HS-5 (cell line): ENCODE data around the gene HCN3.

Source experiments
- DNase-seq: peaks from one replicate; pipeline ENCODE4 v3.0.0-alpha.2; 2012; ENCODE audit warnings: low read depth

Gene HCN3

DNA sequence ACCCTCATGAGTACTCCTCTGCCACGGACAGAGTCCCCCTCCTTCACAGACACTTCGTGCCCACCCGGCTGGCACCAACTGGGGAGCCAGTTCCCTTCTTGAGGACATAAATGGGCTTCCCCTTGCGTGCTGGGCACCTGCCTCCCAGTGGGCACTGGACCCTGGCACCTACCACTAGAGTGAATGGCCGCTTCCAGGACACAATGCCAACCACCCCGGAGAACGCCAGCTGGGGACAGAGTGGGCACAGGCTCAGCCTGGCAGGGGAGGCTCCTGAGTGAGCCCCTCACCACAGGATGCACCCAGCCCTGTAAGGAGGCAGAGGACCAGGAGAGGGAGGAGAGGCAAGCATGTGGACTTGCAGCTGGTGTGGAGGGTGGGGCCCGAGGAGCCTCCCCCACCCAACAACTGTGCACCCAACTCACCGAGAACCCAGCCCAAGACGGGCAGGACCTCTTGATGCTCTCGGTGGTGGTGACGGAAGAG, 23.0 kb upstream of the HCN3 start:
- DNase-seq = no peak

DNA sequence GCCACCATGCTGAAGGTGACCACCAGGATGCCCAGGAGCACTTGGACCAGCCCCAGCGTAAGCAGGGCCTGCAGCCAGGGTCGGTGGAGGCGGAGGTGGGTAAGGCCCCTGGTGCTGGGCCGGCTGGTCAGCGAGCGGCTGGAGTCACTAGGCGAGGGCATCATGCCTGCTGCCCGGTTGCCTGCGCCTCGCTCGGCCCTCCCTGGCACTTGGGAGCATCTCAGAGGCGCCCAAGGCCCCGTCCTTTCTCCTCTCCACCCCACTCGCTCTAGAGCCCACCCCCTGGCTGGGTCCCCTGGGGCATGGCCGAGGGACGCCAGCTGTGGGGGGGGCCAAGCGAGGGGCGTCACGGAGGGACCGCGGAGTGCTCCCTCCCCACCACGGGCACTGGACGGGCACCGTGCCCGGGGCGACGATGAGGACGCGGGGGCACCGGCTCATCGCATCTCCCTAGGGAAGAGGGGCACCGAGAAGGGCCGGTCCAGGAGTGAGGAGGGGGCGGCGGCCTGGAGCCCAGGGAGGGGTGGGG, 22.5 kb upstream of the HCN3 start:
- DNase-seq = no peak

- no peak for DNase-seq
These were observed 21.8 kb upstream of the HCN3 start, which contains the start of gene ENTREP3 for GRCh38 chr1:155255243-155256007. ENTREP3 (minus strand) TSS chr1:155255483; CDS start chr1:155254877, 606 bp downstream.

DNA sequence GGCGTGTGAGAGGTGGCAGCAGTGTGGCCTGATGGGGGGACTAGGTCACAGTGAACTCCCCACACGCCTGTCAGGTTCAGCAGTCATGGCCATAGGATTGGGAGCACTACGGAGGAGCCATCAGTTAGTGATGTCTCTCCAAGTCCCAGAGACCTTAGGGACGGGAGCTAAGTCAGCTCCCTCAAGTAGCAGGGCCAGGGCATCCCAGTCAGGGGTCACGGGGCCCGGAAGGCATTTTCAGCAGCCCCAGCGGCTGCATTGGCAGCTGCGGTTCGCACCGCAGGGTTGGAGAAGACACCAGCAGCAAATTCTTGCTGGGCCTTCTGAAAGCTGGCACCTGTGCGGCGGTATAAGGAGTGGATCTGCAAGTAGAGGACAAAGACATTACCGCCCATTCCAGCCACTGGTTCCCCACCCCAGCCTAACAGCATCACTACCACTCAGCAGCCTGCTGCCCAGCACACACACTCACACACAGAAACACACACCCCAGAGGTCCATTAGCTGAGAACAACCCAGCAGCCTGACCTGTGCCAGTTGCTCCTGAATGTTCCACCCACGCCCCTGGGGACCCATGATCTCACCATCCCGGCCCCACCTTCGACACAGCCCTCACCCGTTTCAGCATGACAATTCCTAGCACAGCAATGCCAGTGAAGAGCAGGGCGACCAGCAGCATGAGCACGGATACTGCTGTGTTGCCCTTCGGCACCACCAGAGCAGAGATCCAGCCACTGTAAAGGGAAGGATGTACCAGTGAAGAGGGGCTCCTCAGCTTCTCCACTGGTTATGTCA, 21.0 kb upstream of the HCN3 start:
- no peak for DNase-seq

DNA sequence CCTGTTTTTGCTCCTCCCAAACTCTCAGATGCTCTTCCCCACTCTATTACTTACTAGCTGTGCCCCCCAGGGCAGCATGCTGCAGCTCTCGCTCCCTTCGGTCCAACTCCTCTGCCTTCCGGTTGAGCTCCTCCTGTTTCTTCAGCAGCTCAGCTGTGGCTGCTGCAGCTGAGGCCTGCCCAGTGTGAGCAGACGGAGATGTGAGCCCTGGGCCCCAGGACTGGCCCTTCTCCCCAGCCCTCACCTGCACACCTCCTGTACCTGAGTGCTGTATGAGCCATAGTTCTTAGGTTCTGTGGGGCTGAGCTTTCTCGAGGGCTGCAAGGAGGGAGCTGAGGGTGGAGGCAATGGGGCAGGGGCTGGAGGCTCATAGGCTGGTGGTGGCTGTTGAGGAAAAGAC, 17.0 kb upstream of the HCN3 start:
- no peak for DNase-seq

DNA sequence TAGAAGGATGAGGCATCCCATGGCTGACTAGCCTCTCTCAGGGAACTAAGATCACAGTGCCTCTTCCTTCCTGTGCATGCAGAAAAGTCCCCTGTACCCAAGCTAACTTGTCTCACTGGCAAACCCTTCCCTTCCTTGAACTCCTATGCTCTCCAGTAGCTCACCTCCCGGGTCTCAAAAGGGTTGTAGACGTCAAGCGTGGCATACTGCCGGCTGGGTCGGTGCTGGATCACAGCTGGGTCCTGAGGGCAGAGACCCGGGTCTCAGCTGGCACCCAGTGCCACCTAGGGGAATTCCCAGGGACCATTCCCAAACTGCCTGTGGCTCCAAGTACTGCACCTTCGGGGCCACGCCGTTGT, 15.8 kb upstream of the HCN3 start:
- no peak for DNase-seq

DNA sequence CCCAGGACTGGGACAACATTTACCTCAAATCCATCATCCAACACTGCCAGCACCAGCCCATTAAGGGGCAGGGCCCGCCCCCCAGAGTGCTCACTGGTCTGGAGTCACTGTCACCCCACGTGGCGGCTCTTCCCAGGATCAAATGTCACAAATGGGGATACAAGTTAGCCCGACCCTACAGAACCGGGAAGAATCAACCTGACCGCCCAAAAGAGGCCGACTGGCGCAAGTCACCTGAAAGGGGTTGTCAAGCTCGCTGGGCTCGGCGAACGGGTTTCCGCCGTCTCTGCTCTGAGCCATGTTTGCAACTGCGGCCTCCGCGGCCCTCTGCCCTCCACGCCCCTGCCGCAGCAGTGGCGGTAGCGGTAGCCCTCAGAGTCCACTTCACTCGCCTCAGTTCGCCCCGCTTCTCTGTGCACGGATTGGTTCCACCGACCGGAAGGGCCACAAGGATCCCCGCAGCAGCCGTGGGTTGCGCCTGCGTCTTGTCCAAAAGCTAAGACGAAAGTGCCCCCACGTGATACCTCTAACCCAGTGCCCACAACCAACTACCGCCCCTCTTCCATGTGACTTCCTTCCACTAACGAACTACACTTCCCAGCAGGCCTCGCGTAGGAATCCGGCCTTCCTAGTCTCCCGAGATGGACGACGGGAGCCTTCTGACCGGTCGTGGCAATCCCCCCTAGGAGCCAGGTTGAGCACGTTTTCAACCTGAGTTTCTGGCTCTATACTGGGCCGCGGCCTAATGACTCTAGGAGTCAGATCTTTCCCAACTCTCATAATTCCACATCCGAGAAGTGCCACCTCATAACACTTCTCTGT, 15.2 kb upstream of the HCN3 start, which contains the start of gene SCAMP3:
TSS of gene SCAMP3 (minus strand) at position 509 of the 822 bp plus-strand sequence. CDS start at position 300, 209 bp downstream.
- peak; percentile 95 for DNase-seq

DNA sequence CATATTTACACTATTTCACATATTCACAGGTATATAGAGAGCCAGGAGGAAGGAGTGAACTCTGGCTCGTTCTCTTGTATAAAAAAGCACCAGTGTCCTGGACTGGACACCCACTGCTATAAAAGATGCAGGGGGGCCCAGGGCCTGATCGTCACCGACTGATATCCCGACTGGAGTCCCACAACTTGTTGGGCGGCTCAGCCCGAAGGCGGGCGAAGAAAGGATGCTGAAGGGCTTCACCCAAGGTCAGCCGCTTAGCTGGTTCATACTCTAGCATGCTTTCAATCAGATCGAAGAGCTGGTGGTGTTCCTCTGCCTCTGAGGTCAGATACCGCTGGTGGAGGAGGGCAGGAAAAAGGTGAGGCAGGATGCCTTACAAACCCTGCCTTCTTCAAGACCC, 14.2 kb upstream of the HCN3 start:
- no peak for DNase-seq

DNA sequence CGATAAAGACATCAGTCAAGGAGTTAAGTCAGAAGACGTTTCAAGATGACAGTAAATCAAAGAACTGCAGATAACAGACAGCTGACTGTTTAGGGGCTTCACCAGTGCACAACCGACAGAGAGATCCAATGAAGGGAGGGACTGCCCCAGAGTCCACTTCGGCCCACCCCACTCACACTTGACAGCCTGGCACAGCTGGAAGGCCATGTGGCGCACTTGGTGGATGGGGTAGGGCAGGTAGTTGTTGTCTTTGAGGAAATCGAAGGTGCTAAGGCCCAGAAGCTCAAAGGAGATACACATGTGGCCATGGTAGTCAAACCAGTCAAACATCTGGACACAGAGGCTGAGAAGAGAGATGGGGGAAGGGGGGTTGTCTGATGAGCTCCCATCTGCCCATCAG, 10.7 kb upstream of the HCN3 start:
- DNase-seq = no peak

DNA sequence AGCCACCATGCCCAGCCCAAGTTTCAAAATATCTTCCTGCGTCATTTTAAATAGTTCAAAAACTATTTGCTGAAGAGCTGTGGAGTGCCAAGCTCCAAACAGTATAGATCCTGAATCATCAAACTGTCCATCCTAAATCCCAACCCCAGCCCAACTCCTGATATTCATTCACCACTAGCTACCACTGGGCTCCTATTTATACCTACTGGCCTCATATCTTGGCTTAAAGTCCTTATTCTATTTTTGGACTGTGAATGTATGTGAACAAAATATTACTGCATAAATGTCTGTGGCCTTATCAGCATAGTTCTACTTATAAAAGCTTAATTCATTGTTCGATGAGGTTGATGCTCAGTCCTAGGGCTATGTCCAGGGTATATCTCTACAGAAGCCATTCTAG, 9.9 kb upstream of the HCN3 start:
- DNase-seq = no peak

DNA sequence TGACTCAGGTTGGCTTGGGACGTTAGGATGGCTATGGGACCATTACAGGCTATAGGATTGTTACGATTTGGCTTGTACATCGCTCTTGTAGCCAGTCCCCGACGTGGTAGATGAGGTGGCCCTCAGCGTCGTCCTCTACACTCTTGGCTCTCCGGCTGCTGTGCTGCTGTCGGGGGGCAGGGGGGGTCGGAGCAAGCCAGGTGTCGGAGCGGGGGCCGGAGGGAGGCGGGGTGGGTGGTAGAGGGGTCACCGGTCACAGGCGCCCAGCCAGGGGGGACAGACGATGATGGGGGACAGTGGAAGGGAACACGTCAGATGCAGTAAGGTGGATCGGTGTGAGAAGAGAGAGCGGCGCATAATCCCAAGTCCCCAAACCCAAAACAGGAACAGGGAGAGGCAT, 8.6 kb upstream of the HCN3 start:
- DNase-seq = no peak

- DNase-seq = no peak
These were observed 7.9 kb upstream of the HCN3 start for GRCh38 chr1:155269381-155269780.

DNA sequence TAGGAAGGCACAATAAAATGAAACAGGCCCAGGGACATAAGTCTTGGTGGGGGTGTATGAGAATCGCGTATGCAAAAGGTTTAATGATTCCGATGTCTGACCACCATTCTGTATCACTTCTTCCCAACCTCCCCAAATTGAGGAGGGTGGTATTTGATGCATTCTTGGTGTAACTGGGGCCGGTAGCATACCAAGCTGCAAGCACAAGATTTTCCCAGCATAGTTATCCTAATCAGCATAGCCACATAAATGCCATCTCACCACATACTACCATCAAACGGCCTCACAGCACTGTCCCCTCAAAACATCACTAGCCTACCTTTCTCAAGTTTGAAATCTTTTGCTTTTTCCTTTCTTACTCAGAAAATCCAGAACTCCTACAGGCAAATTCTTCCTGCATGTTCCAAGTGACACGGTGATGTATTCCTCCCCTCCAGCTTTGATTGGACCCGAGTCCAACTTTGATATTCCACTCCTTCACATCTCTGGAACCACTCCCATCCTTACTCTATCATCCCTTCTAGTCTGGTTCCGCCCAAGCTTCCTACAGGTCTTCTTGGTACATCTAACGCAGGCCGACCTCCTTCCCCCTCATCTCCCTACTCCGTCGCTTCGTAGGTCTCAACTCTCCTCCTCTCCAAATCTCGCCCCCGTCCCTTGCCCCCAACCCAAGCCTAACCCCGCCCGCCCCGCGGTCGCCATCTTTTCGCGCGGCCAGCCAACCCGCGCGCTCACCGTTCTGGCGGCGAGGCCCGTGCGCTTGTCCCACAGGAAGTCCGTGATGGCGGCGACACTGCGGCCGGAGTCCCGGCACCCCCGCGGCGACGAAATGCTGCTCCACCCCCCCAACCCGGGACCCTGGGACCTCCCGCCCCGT, 4.6 kb upstream of the HCN3 start:
- no peak for DNase-seq

GRCh38 chr1:155273343-155274245, 3.7 kb upstream of the HCN3 start, which contains the start of gene CLK2:
CLK2 (minus strand) TSS chr1:155273504; CDS start chr1:155270977, 2,527 bp downstream.
- peak; percentile 50 for DNase-seq

DNA sequence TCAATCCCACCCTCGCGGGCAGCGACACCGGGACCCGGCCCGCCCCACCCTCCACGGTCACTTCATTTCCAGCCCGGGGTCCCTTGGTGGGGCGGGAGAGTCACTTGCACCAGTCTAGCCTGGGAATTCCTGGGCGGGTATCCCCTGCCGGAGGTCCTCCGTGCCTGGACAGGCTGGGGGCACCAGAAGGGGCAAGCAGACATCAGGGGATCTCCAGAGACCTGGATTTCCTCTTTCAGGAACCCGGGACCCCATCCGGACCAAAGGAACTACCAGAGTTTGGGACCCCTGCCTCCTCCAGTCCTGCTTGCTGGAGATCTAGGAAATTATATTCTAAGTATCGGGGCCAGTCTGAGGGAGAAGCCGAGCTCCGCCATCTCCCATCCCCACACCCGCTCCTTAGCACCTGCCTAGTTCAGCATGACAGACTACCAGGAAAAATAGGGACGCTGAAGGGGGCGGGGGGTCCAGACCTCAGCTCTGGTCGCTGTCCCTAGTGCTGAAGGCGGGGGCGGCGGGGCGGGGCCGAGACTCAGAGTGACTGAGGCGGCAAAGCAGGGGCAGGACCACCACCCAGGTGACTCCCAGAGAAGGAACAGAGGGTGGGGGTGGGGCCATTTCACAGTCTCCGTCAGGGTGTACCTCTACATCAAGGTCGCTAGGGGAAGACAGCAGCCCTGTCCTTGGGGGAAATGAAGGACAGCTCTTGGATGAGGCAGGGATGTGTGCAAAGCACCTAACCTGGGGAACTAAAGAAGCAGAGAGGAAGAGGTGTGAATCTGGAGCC, 832 bp downstream of the HCN3 start:
- no peak for DNase-seq

GRCh38 chr1:155278689-155279160, 1.5 kb downstream of the HCN3 start:
- no peak for DNase-seq

DNA sequence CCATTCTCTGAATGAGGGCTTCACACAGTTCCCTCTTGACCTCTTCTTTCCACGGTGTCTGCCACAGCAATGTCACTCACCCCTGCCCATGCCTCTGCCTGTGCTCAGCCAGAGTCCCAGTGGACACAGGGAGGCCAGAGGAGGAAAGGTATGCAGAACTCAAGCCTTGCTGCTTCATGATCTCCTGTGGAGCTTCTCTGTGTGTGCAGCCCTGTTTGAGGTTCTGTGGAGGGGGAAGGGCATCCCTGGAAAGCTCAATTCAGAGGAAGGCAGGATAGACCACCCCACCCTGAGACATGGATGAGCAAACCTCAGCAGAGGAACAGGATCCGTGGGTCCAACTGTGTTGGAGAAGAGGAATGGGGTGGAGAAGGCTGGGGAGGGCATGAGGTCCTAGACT, 2.0 kb downstream of the HCN3 start:
- DNase-seq = no peak

DNA sequence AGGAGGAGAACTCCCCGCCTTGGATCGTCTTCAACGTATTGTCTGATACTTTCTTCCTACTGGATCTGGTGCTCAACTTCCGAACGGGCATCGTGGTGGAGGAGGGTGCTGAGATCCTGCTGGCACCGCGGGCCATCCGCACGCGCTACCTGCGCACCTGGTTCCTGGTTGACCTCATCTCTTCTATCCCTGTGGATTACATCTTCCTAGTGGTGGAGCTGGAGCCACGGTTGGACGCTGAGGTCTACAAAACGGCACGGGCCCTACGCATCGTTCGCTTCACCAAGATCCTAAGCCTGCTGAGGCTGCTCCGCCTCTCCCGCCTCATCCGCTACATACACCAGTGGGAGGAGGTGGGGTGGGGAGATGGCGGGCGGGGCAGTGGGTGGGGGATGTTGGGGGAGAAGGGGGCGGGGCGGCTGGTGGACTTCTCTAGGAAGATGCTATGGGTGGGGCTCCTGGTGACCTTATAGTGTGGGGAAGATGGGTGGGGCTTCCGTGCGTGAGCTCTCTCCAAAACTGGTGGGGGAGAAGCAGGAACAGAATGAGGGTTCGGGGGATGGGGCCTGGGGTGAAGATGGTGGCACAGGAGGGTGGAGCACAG, 5.3 kb downstream of the HCN3 start:
- no peak for DNase-seq
